ENCODE results near the gene CA10. TPM values are rescaled to one million over a fixed set of nuclear protein-coding genes. Genes with fewer than 3 reads are reported as not detected.
A peak's percentile ranks its signal among the peaks of the same experiment; 100 is the strongest.

CA10 gene
- total RNA-seq, 2 donors from 2014 or later = not detected

DNA sequence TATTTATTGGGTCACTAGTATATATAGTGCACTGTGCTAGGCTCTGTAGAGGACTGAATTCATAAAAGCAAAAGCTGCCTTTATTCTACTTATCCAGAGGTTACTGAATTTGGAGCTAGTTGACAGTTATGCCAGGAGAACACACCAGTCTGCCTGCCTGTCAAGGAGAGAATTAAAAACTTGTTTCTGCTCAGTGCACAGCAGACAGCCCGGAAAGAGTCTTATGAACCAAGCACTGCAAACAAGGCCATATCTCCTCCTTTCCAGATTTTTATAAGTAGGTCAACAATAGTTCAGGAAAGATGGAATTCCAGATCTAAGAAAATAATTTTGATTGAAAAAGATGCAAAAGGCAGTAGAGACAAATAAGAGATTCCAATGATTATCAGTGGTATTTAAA lies 267.8 kb downstream of the CA10 start:
- Mint-ChIP-seq H3K36me3 (no peaks in the 10 kb centered on the region), H3K9me3 (no peaks in the 10 kb centered on the region), H3K27ac (no peak overlapping the region)
- no peak for DNase-seq (ENCODE audit: low spot score in 2 of 2)
- no peak for ATAC-seq

GRCh38 chr17:51888816-51889215 lies 269.7 kb downstream of the CA10 start:
- no peak for DNase-seq (ENCODE audit: low spot score in 2 of 2)
- H3K27ac Mint-ChIP-seq = no peak overlapping the region
- ATAC-seq = no peak
- no peaks in the 10 kb centered on the region for H3K9me3 Mint-ChIP-seq
- H3K36me3 Mint-ChIP-seq = no peaks in the 10 kb centered on the region

GRCh38 chr17:51876986-51877385 lies 281.5 kb downstream of the CA10 start:
- no peak overlapping the region for H3K27ac Mint-ChIP-seq
- H3K9me3 Mint-ChIP-seq = no peaks in the 10 kb centered on the region
- H3K36me3 Mint-ChIP-seq = no peaks in the 10 kb centered on the region
- DNase-seq (ENCODE audit: low spot score in 2 of 2) = no peak
- ATAC-seq = no peak

DNA sequence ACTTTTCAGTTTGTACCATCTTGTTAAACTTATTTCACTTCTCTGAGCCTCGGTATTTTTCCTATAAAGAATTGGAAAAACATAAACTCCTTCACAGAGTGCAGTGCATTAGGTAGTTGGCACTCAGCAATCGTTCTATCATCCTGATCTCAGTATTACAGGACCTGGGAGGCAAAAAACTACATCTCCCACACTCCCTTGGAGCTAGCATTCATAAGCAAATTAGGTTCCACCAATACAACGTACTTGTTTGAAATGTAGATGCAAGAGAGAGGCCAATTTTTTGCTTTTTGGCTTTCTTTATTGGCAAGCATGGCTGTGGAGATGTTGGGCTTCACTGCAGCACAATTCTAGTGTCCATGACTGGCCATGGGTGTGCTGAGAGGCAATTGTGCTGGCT lies 285.2 kb downstream of the CA10 start:
- no peak overlapping the region for H3K27ac Mint-ChIP-seq
- peaks cover 0 to 3% of the 10 kb centered on the region in 2 donors for H3K9me3 Mint-ChIP-seq
- ATAC-seq (no peak), DNase-seq (ENCODE audit: low spot score in 2 of 2) (no peak)
- H3K36me3 Mint-ChIP-seq = no peaks in the 10 kb centered on the region

GRCh38 chr17:51869387-51869786 lies 289.1 kb downstream of the CA10 start:
- H3K27ac Mint-ChIP-seq = no peak overlapping the region
- H3K9me3 Mint-ChIP-seq = peaks cover 0 to 3% of the 10 kb centered on the region in 2 donors
- ATAC-seq (no peak), DNase-seq (ENCODE audit: low spot score in 2 of 2) (peak in 1 of 2 donors; percentile 13)
- no peaks in the 10 kb centered on the region for H3K36me3 Mint-ChIP-seq

GRCh38 chr17:51860954-51861561 lies 297.5 kb downstream of the CA10 start:
- peaks cover 4 to 6% of the 10 kb centered on the region in 2 donors for H3K9me3 Mint-ChIP-seq
- no peaks in the 10 kb centered on the region for H3K36me3 Mint-ChIP-seq
- no peak for ATAC-seq
- no peak overlapping the region for H3K27ac Mint-ChIP-seq
- DNase-seq (ENCODE audit: low spot score in 2 of 2) = peak in 1 of 2 donors; percentile 43

DNA sequence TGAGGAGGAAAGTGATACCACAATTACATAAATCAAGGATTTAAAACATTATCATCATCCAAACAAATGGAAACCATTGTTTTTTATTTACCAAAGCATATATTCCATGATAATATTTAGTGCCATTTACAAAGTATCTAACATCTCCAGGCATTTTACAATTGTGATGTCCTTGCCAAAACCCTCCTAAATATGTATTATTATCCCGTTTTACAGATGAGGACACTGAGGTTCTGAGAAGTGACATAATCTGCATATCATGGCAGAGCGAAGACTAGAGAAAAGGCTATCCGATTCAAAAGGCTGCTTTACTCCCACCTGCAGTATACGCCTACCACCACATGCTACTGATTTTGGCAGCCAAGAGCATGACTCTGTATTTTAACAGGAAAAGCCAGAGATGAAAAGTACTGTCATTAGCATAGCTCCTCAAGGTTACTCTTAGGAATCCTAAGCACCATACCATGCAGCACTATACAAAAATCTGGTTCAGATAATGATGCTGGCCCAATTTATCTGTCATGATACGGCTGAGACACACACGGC lies 301.4 kb downstream of the CA10 start:
- Mint-ChIP-seq H3K27ac (no peak overlapping the region), H3K36me3 (no peaks in the 10 kb centered on the region), H3K9me3 (no peaks in the 10 kb centered on the region)
- no peak for DNase-seq (ENCODE audit: low spot score in 2 of 2)
- no peak for ATAC-seq

GRCh38 chr17:51855806-51856205 lies 302.7 kb downstream of the CA10 start:
- Mint-ChIP-seq H3K9me3 (no peaks in the 10 kb centered on the region), H3K36me3 (no peaks in the 10 kb centered on the region), H3K27ac (no peak overlapping the region)
- no peak for DNase-seq (ENCODE audit: low spot score in 2 of 2)
- no peak for ATAC-seq

DNA sequence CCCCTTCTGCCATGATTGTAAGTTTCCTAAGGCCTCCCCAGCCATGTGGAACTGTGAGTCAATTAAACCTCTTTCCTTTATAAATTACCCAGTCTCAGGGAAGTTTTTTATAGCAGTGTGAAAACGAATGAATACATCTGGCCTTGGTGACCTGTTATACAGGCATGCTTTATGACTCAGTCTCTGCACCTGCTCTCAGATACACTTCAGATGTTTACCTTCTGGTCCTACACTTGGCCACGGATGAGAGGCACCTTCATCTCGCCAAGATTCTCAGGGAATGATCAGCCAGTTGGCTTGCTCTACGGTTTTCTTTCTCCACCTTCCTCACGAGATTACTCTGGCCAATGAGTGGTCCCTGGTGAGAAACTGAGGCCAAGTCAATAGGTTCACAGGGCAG lies 304.7 kb downstream of the CA10 start:
- H3K27ac Mint-ChIP-seq = peak overlapping the region in 1 of 2 donors; percentile 15
- H3K9me3 Mint-ChIP-seq = no peaks in the 10 kb centered on the region
- DNase-seq (ENCODE audit: low spot score in 2 of 2) (no peak), ATAC-seq (no peak)
- no peaks in the 10 kb centered on the region for H3K36me3 Mint-ChIP-seq

DNA sequence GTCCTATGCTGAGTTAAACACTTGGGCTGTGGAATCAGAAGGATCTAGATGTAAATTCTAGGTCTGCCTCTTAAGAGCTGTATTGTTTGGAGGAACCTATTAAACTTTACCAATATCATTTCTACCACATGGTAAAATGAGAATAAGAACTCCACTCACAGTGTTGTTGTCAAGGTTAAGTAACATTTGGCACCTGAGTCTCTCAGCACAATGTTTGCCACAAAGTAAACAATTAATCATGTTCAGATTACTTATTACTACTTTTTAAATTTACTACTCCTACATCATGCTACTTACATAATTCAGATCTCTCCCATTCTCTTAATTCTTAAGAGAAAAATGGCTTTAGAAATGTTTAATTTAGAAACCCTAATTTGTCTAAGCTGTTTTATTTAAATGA lies 305.9 kb downstream of the CA10 start:
- no peak for ATAC-seq
- H3K27ac Mint-ChIP-seq = no peak overlapping the region
- H3K9me3 Mint-ChIP-seq = no peaks in the 10 kb centered on the region
- no peak for DNase-seq (ENCODE audit: low spot score in 2 of 2)
- H3K36me3 Mint-ChIP-seq = no peaks in the 10 kb centered on the region

- Mint-ChIP-seq H3K36me3 (no peaks in the 10 kb centered on the region), H3K27ac (no peak overlapping the region), H3K9me3 (no peaks in the 10 kb centered on the region)
- no peak for ATAC-seq
- DNase-seq (ENCODE audit: low spot score in 2 of 2) = no peak
Measured at GRCh38 chr17:51850201-51850600, 308.3 kb downstream of the CA10 start.

- Mint-ChIP-seq H3K9me3 (no peaks in the 10 kb centered on the region), H3K36me3 (no peaks in the 10 kb centered on the region), H3K27ac (no peak overlapping the region)
- DNase-seq (ENCODE audit: low spot score in 2 of 2) = no peak
- no peak for ATAC-seq
Measured at GRCh38 chr17:51848451-51848850, 310.1 kb downstream of the CA10 start.

GRCh38 chr17:51846566-51846965 lies 311.9 kb downstream of the CA10 start:
- Mint-ChIP-seq H3K9me3 (no peaks in the 10 kb centered on the region), H3K27ac (no peak overlapping the region), H3K36me3 (no peaks in the 10 kb centered on the region)
- ATAC-seq (no peak), DNase-seq (ENCODE audit: low spot score in 2 of 2) (no peak)

DNA sequence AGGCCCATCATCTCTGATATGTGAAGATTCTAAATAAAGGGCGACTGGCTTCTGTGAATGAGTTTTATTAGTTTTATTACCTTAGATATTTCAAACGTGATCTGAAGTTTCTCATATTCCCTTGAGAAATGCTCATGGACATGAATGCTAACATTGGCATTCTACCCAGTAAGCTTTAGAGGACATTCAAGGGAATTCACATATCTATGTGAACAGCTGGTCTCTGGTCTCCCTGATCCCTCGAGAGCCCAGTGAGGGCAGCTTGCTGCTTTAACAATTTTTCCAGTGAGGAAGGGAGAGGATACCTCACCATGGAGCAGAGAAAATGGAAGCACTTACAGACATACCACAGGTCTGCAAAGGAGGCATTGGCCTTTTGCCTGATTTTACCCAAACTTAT lies 312.7 kb downstream of the CA10 start:
- ATAC-seq (no peak), DNase-seq (ENCODE audit: low spot score in 2 of 2) (no peak)
- Mint-ChIP-seq H3K9me3 (no peaks in the 10 kb centered on the region), H3K36me3 (no peaks in the 10 kb centered on the region), H3K27ac (no peak overlapping the region)

- Mint-ChIP-seq H3K9me3 (no peaks in the 10 kb centered on the region), H3K27ac (no peak overlapping the region), H3K36me3 (no peaks in the 10 kb centered on the region)
- DNase-seq (ENCODE audit: low spot score in 2 of 2) = no peak
- no peak for ATAC-seq
Measured at GRCh38 chr17:51842763-51843162, 315.8 kb downstream of the CA10 start.

DNA sequence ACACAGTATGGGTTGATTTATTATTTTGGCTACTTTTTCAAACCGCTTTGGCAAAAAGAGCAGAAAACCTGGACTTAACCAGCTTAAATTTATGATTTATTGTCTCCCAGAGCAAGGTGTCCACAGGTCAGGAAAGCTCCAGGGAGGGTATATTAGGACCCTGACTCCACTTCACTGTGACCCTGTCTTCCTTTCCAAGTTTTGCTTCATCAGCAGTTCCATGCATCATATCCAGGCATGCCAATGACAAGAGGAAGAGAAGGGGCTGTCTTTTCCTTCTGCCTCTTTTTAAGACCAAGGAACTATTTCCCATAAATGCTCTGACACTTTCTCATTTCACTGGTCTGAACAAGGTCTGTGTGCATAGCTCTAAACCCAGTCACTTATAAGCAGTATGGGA lies 316.8 kb downstream of the CA10 start:
- no peaks in the 10 kb centered on the region for H3K9me3 Mint-ChIP-seq
- H3K36me3 Mint-ChIP-seq = no peaks in the 10 kb centered on the region
- no peak for ATAC-seq
- DNase-seq (ENCODE audit: low spot score in 2 of 2) = no peak
- H3K27ac Mint-ChIP-seq = no peak overlapping the region

GRCh38 chr17:51840688-51841087 lies 317.8 kb downstream of the CA10 start:
- Mint-ChIP-seq H3K9me3 (no peaks in the 10 kb centered on the region), H3K36me3 (no peaks in the 10 kb centered on the region), H3K27ac (no peak overlapping the region)
- DNase-seq (ENCODE audit: low spot score in 2 of 2) (no peak), ATAC-seq (no peak)

- ATAC-seq (no peak), DNase-seq (ENCODE audit: low spot score in 2 of 2) (no peak)
- no peak overlapping the region for H3K27ac Mint-ChIP-seq
- no peaks in the 10 kb centered on the region for H3K9me3 Mint-ChIP-seq
- no peaks in the 10 kb centered on the region for H3K36me3 Mint-ChIP-seq
Measured at GRCh38 chr17:51833620-51834019, 324.9 kb downstream of the CA10 start.
